Fibroblast of villous mesenchyme (primary cell): ENCODE results near the gene ZEB1. TPM values are rescaled to one million over a fixed set of nuclear protein-coding genes. Genes with fewer than 3 reads are reported as not detected.

Experiments used
- DNase-seq: peaks from one replicate; pipeline ENCODE4 v3.0.0-alpha.2; 2010; ENCODE audit warnings: low read depth
- H3K4me3 ChIP-seq: 2 replicates; pipeline ENCODE4 v1.5.1; 2011; ENCODE audit warnings: low read depth, mild to moderate bottlenecking, low read length
- CTCF ChIP-seq: IDR thresholded peaks from 2 replicates; pipeline ENCODE4 v1.5.1; 2012; ENCODE audit warnings: low read depth, mild to moderate bottlenecking, low read length; ENCODE audit not compliant: insufficient read depth
- total RNA-seq: library from RNA; depleted of rRNA; stranded (reverse); fragments of >200 nt; gene quantifications from 2 replicates; pipeline ENCODE4 v1.2.3, GENCODE V29; 2012

The ZEB1 gene
- total RNA-seq, 1 donor, result 89.8 TPM

- DNase-seq, result no peak
- no peak for TF ChIP-seq CTCF
- no peak overlapping the region for H3K4me3 ChIP-seq
These were observed 38.0 kb upstream of the ZEB1 start for GRCh38 chr10:31280972-31281371.

- no peak overlapping the region for H3K4me3 ChIP-seq
- TF ChIP-seq CTCF, result no peak
- DNase-seq, result no peak
These were observed 31.0 kb upstream of the ZEB1 start for GRCh38 chr10:31288001-31288400.

GRCh38 chr10:31288962-31289361 lies 30.1 kb upstream of the ZEB1 start:
- H3K4me3 ChIP-seq, result no peak overlapping the region
- no peak for TF ChIP-seq CTCF
- no peak for DNase-seq

- no peak overlapping the region for H3K4me3 ChIP-seq
- DNase-seq, result no peak
- no peak for TF ChIP-seq CTCF
These were observed 28.6 kb upstream of the ZEB1 start for GRCh38 chr10:31290386-31290785.

GRCh38 chr10:31291123-31291522 lies 27.9 kb upstream of the ZEB1 start:
- no peak for DNase-seq
- no peak for TF ChIP-seq CTCF
- H3K4me3 ChIP-seq, result no peak overlapping the region

GRCh38 chr10:31294558-31294957 lies 24.5 kb upstream of the ZEB1 start:
- no peak overlapping the region for H3K4me3 ChIP-seq
- no peak for TF ChIP-seq CTCF
- DNase-seq, result no peak

- H3K4me3 ChIP-seq, result no peak overlapping the region
- DNase-seq, result no peak
- no peak for TF ChIP-seq CTCF
These were observed 22.3 kb upstream of the ZEB1 start for GRCh38 chr10:31296754-31297153.
